ENCODE data around the gene LAD1. TPM values are rescaled to one million over a fixed set of nuclear protein-coding genes. Genes with fewer than 3 reads are reported as not detected.

Gene LAD1
- total RNA-seq, 2 donors from 2014 or later, result 13.5 to 13.6 TPM

- 86 to 87% methylated on average over 9 of the region's 9 CpGs for WGBS, 2 experiments (ENCODE audit: insufficient coverage in 1 of 2, insufficient read length in 1 of 2)
- no peak overlapping the region for H3K27ac Mint-ChIP-seq
- Histone ChIP-seq H3K36me3 (ENCODE audit: control insufficient read depth, insufficient read depth, low read length) (no peaks in the 10 kb centered on the region), H3K9ac (ENCODE audit: extremely low read depth, low read length, poor library complexity, severe bottlenecking) (no peak overlapping the region), H3K4me3 (ENCODE audit: low read length) (no peak overlapping the region), H3K4me1 (ENCODE audit: control insufficient read depth, insufficient read depth, low read length) (no peaks in the 10 kb centered on the region), H3K27me3 (ENCODE audit: control insufficient read depth, insufficient read depth, low read length, poor library complexity, severe bottlenecking) (no peaks in the 10 kb centered on the region), H3K9me3 (ENCODE audit: control insufficient read depth, low read length) (no peaks in the 10 kb centered on the region), H3K27ac (ENCODE audit: low read depth, low read length) (no peak overlapping the region)
- no peaks in the 10 kb centered on the region for H3K27me3 Mint-ChIP-seq (ENCODE audit: insufficient read depth)
- no peak overlapping the region for H3K4me3 Mint-ChIP-seq
- TF ChIP-seq, protein P1, sequence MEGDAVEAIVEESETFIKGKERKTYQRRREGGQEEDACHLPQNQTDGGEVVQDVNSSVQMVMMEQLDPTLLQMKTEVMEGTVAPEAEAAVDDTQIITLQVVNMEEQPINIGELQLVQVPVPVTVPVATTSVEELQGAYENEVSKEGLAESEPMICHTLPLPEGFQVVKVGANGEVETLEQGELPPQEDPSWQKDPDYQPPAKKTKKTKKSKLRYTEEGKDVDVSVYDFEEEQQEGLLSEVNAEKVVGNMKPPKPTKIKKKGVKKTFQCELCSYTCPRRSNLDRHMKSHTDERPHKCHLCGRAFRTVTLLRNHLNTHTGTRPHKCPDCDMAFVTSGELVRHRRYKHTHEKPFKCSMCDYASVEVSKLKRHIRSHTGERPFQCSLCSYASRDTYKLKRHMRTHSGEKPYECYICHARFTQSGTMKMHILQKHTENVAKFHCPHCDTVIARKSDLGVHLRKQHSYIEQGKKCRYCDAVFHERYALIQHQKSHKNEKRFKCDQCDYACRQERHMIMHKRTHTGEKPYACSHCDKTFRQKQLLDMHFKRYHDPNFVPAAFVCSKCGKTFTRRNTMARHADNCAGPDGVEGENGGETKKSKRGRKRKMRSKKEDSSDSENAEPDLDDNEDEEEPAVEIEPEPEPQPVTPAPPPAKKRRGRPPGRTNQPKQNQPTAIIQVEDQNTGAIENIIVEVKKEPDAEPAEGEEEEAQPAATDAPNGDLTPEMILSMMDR (conservative IDR thresholded peaks at IDR 0.05), result no peak
- DNase-seq, result no peak
- H3K9me3 Mint-ChIP-seq, result no peaks in the 10 kb centered on the region
- H3K4me1 Mint-ChIP-seq, result peaks cover 18% of the 10 kb centered on the region
- peaks cover 4% of the 10 kb centered on the region for H3K36me3 Mint-ChIP-seq (ENCODE audit: low read depth)
Observed at GRCh38 chr1:201391651-201392511, 7.2 kb downstream of the LAD1 start.

- TF ChIP-seq, protein P1 (conservative IDR thresholded peaks at IDR 0.05), result no peak
- Mint-ChIP-seq H3K27me3 (ENCODE audit: insufficient read depth) (no peaks in the 10 kb centered on the region), H3K36me3 (ENCODE audit: low read depth) (peaks cover 5% of the 10 kb centered on the region), H3K27ac (no peak overlapping the region), H3K9me3 (no peaks in the 10 kb centered on the region), H3K4me1 (peaks cover 12% of the 10 kb centered on the region), H3K4me3 (no peak overlapping the region)
- Histone ChIP-seq H3K9ac (ENCODE audit: extremely low read depth, low read length, poor library complexity, severe bottlenecking) (no peak overlapping the region), H3K4me3 (ENCODE audit: low read length) (no peak overlapping the region), H3K9me3 (ENCODE audit: control insufficient read depth, low read length) (no peaks in the 10 kb centered on the region), H3K27ac (ENCODE audit: low read depth, low read length) (no peak overlapping the region), H3K27me3 (ENCODE audit: control insufficient read depth, insufficient read depth, low read length, poor library complexity, severe bottlenecking) (no peaks in the 10 kb centered on the region), H3K36me3 (ENCODE audit: control insufficient read depth, insufficient read depth, low read length) (no peaks in the 10 kb centered on the region), H3K4me1 (ENCODE audit: control insufficient read depth, insufficient read depth, low read length) (no peaks in the 10 kb centered on the region)
- DNase-seq, result no peak
- WGBS, 2 experiments (ENCODE audit: insufficient coverage in 1 of 2, insufficient read length in 1 of 2), result 78 to 100% methylated on average over 1 of the region's 1 CpG
Observed at GRCh38 chr1:201391225-201391624, 7.9 kb downstream of the LAD1 start.

DNA sequence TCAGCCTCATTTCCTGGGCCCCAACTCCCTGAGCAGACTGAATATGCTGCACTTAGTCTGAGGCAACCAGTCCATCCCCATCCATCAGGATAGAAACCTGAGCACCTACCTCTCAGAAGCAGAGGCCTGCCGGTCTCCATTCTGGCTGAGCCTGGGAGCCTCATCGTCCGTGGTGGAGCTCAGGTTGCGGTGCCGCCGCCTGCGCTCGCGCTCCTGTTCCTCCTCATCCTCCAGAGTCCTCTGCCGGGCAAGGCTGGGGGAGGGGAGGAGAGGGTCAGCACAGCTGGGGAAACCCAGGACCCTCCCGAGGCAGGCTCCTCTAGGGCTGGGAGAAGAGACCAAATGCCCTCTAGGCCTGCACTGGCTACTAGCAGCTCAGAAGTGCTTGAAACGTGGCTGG lies 10.1 kb downstream of the LAD1 start:
- Histone ChIP-seq H3K27me3 (ENCODE audit: control insufficient read depth, insufficient read depth, low read length, poor library complexity, severe bottlenecking) (no peaks in the 10 kb centered on the region), H3K36me3 (ENCODE audit: control insufficient read depth, insufficient read depth, low read length) (no peaks in the 10 kb centered on the region), H3K27ac (ENCODE audit: low read depth, low read length) (no peak overlapping the region), H3K4me3 (ENCODE audit: low read length) (no peak overlapping the region), H3K9me3 (ENCODE audit: control insufficient read depth, low read length) (no peaks in the 10 kb centered on the region), H3K4me1 (ENCODE audit: control insufficient read depth, insufficient read depth, low read length) (no peaks in the 10 kb centered on the region), H3K9ac (ENCODE audit: extremely low read depth, low read length, poor library complexity, severe bottlenecking) (no peak overlapping the region)
- 75 to 89% methylated on average over 2 to 12 of the region's 12 CpGs for WGBS, 2 experiments (ENCODE audit: insufficient coverage in 1 of 2, insufficient read length in 1 of 2)
- H3K4me1 Mint-ChIP-seq, result peaks cover 7% of the 10 kb centered on the region
- H3K27ac Mint-ChIP-seq, result no peak overlapping the region
- DNase-seq, result no peak
- no peaks in the 10 kb centered on the region for H3K9me3 Mint-ChIP-seq
- no peaks in the 10 kb centered on the region for H3K27me3 Mint-ChIP-seq (ENCODE audit: insufficient read depth)
- H3K4me3 Mint-ChIP-seq, result no peak overlapping the region
- H3K36me3 Mint-ChIP-seq (ENCODE audit: low read depth), result peaks cover 5% of the 10 kb centered on the region
- TF ChIP-seq, protein P1 (conservative IDR thresholded peaks at IDR 0.05), result no peak

All from endodermal cell (in vitro differentiated cells).